Measurements from ENCODE around the gene KCNQ1. TPM values are rescaled to one million over a fixed set of nuclear protein-coding genes. Genes with fewer than 3 reads are reported as not detected.
A peak's percentile ranks its signal among the peaks of the same experiment; 100 is the strongest.

The KCNQ1 gene
- total and polyA plus RNA-seq, 4 donors = 15.4 to 41.7 (median 26.2) TPM

DNA sequence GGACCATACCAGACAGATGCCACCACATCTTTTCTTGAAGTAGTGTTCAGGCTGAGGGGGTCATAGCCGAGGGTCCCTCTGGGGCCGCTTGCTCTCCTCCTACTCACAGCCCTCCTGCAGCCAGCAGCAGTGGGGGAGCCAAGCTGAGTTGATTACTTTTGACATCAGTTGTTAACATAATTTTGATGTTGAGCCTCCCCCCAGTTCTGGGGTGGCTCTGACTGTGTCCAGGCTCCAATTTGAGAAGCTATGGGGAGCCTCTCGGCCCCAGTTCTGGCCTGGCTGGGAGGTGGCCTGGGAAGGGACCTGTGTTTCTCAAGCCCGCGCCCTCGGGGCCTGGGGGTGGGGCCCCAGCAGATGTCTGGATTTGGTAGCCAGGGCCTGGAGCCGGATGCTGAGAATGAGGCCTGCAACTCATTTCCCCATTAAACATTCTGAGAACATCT is 207.0 kb downstream of the KCNQ1 start:
- Histone ChIP-seq H3K27me3 (ENCODE audit: control insufficient read depth in 3 of 3, insufficient read depth in 3 of 3, low read length in 2 of 3) (no peaks in the 10 kb centered on the region), H3K9ac (ENCODE audit: insufficient read depth in 1 of 2, low read length in 2 of 2) (no peak overlapping the region), H3K36me3 (ENCODE audit: control insufficient read depth in 4 of 4, insufficient read depth in 4 of 4, low read length in 4 of 4) (peaks cover 0 to 12% (median 1%) of the 10 kb centered on the region in 4 donors), H3K27ac (ENCODE audit: low read depth in 1 of 2, low read length in 1 of 2) (no peak overlapping the region), H3K4me1 (ENCODE audit: control insufficient read depth in 5 of 5, insufficient read depth in 5 of 5, low read length in 5 of 5) (peaks cover 0 to 4% (median 0%) of the 10 kb centered on the region in 5 donors), H3K4me3 (no peak overlapping the region), H3K9me3 (ENCODE audit: control insufficient read depth in 4 of 4, insufficient read depth in 3 of 4, low read length in 3 of 4) (peaks cover 10 to 38% (median 25%) of the 10 kb centered on the region in 4 donors)
- WGBS, 2 donors = 92 to 96% methylated on average over 7 of the region's 7 CpGs
- ATAC-seq (ENCODE audit: insufficient read depth, low FRiP score) (no peak), DNase-seq (no peak)
- TF ChIP-seq, protein P1, sequence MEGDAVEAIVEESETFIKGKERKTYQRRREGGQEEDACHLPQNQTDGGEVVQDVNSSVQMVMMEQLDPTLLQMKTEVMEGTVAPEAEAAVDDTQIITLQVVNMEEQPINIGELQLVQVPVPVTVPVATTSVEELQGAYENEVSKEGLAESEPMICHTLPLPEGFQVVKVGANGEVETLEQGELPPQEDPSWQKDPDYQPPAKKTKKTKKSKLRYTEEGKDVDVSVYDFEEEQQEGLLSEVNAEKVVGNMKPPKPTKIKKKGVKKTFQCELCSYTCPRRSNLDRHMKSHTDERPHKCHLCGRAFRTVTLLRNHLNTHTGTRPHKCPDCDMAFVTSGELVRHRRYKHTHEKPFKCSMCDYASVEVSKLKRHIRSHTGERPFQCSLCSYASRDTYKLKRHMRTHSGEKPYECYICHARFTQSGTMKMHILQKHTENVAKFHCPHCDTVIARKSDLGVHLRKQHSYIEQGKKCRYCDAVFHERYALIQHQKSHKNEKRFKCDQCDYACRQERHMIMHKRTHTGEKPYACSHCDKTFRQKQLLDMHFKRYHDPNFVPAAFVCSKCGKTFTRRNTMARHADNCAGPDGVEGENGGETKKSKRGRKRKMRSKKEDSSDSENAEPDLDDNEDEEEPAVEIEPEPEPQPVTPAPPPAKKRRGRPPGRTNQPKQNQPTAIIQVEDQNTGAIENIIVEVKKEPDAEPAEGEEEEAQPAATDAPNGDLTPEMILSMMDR (IDR thresholded peaks at IDR 0.05; ENCODE audit: control extremely low read depth, extremely low read depth) = no peak

DNA sequence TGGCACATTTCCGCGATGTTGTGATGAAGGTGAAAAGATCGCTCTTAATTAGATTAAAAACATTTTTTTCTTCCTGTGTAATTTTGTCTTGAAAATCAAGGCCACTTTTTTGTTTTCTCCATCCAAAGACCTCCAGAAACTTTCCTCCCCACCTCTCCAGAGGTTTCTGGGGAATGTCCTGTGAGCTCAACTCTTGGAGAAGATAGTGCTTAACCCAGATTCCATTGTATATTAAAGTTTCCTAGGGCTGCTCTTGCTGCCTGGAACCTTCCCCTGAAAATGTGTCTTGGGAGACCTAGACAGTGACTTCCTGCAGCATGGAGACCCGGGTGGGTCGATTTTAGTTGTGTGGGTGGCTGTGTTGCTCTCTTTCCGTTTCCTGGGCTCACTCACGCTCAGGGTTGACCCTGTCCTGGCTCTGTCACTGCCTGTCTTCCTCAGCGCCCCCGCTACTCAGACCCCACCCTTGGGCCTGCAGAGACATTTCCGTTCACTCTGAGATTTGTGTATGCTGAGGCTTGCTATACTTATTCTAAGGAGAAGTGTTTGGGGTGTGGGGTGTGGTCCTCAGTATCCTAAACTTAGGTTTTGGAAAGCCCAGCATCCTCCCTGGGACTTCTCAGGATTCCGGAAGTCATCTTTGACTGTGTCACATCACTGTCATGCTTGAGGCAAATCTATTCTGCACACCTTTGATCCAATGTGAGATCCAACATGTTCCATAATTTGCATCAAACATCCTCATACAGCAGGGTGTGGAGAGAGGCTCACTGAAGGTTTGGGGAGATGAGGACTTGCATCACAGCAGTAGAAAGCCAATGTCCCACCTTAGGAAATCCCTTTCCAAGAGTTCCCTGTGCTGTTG is 207.8 kb downstream of the KCNQ1 start:
- Histone ChIP-seq H3K27ac (ENCODE audit: low read depth in 1 of 2, low read length in 1 of 2) (no peak overlapping the region), H3K4me1 (ENCODE audit: control insufficient read depth in 5 of 5, insufficient read depth in 5 of 5, low read length in 5 of 5) (peaks cover 0 to 4% (median 0%) of the 10 kb centered on the region in 5 donors), H3K27me3 (ENCODE audit: control insufficient read depth in 3 of 3, insufficient read depth in 3 of 3, low read length in 2 of 3) (no peaks in the 10 kb centered on the region), H3K4me3 (no peak overlapping the region), H3K36me3 (ENCODE audit: control insufficient read depth in 4 of 4, insufficient read depth in 4 of 4, low read length in 4 of 4) (peaks cover 0 to 12% (median 1%) of the 10 kb centered on the region in 4 donors), H3K9ac (ENCODE audit: insufficient read depth in 1 of 2, low read length in 2 of 2) (no peak overlapping the region), H3K9me3 (ENCODE audit: control insufficient read depth in 4 of 4, insufficient read depth in 3 of 4, low read length in 3 of 4) (peaks cover 10 to 42% (median 26%) of the 10 kb centered on the region in 4 donors)
- TF ChIP-seq, protein P1 (IDR thresholded peaks at IDR 0.05; ENCODE audit: control extremely low read depth, extremely low read depth) = no peak
- WGBS, 2 donors = 86 to 87% methylated on average over 11 of the region's 11 CpGs
- DNase-seq = no peak
- no peak for ATAC-seq (ENCODE audit: insufficient read depth, low FRiP score)

DNA sequence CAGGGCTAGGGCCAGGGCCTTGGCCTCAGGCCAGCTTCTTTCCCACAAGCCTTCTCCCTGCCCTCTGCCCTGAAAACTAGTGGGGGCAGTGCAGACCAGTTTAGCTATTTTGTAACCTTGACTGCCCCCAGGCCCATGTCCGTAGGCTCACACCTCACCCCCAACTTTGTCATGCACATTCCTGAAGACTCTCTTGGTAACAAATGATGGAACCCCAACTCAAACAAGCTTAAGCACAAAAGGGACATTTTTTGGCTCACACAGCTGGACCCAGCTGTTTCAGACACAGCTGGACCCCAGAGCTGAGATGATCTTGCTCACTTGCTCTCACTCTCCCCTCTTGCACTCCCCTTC is 208.4 kb downstream of the KCNQ1 start:
- Histone ChIP-seq H3K9me3 (ENCODE audit: control insufficient read depth in 4 of 4, insufficient read depth in 3 of 4, low read length in 3 of 4) (peaks cover 12 to 45% (median 25%) of the 10 kb centered on the region in 4 donors), H3K36me3 (ENCODE audit: control insufficient read depth in 4 of 4, insufficient read depth in 4 of 4, low read length in 4 of 4) (peaks cover 0 to 12% (median 1%) of the 10 kb centered on the region in 4 donors), H3K27ac (ENCODE audit: low read depth in 1 of 2, low read length in 1 of 2) (no peak overlapping the region), H3K4me3 (no peak overlapping the region), H3K9ac (ENCODE audit: insufficient read depth in 1 of 2, low read length in 2 of 2) (no peak overlapping the region), H3K27me3 (ENCODE audit: control insufficient read depth in 3 of 3, insufficient read depth in 3 of 3, low read length in 2 of 3) (no peaks in the 10 kb centered on the region), H3K4me1 (ENCODE audit: control insufficient read depth in 5 of 5, insufficient read depth in 5 of 5, low read length in 5 of 5) (peaks cover 0 to 4% (median 0%) of the 10 kb centered on the region in 5 donors)
- TF ChIP-seq, protein P1 (IDR thresholded peaks at IDR 0.05; ENCODE audit: control extremely low read depth, extremely low read depth) = no peak
- ATAC-seq (ENCODE audit: insufficient read depth, low FRiP score) (no peak), DNase-seq (peak; percentile 64 to 78 (median 73))
- 88 to 89% methylated on average over 1 of the region's 1 CpG for WGBS, 2 donors
